Naive thymus-derived CD4-positive, alpha-beta T cell (primary cell): ENCODE results near the gene FAM89A. TPM values are rescaled to one million over a fixed set of nuclear protein-coding genes. Genes with fewer than 3 reads are reported as not detected.

Experiments
- ATAC-seq: fragments of 150-1000 bp; cut with Tn5 transposase; 2 replicates; pipeline ENCODE4 v1.10.0; 2021; ENCODE audit warnings: mild to moderate bottlenecking, moderate library complexity
- CTCF ChIA-PET: fragments of 350-600 bp; sonication (Branson Sonifier 250); formaldehyde crosslinking; loops from one replicate; lab custom pipeline; 2021; ENCODE audit warnings: antibody characterized with exemption; lab: Charles Lee
- POLR2A ChIA-PET: fragments of 350-600 bp; sonication (Branson Sonifier 250); formaldehyde crosslinking; loops from one replicate; lab custom pipeline; 2021; ENCODE audit warnings: antibody characterized with exemption, inconsistent platforms; lab: Charles Lee
- DNase-seq, 9 donors: peaks; one replicate each; pipeline versions ENCODE4 v3.0.0 to v3.0.0-alpha.2; 2020 to 2022; ENCODE audit warnings: mixed read lengths in 1 of 9
- H3K27ac ChIP-seq: one replicate; pipeline ENCODE4 v1.7.0; 2013; ENCODE audit warnings: mild to moderate bottlenecking, low read depth, low read length, moderate library complexity
- H3K27me3 ChIP-seq, 2 donors: one replicate each; pipeline ENCODE4 v1.7.0; 2013; ENCODE audit warnings: low read length in 2 of 2, mild to moderate bottlenecking in 2 of 2, moderate library complexity in 2 of 2; ENCODE audit not compliant: control insufficient read depth in 2 of 2, insufficient read depth in 2 of 2
- H3K36me3 ChIP-seq, 3 experiments: 1 replicate in 2 of 3; 2 replicates in 1 of 3; pipeline ENCODE4 v1.7.0; 2013; ENCODE audit warnings: low read length in 3 of 3, mild to moderate bottlenecking in 3 of 3, moderate library complexity in 1 of 3; ENCODE audit not compliant: insufficient read depth in 3 of 3, control insufficient read depth in 2 of 3
- H3K4me1 ChIP-seq, 2 donors: one replicate each; pipeline ENCODE4 v1.7.0; 2013; ENCODE audit warnings: low read length in 2 of 2, mild to moderate bottlenecking in 2 of 2, moderate library complexity in 1 of 2; ENCODE audit not compliant: control insufficient read depth in 2 of 2, insufficient read depth in 2 of 2
- H3K4me3 ChIP-seq: 2 replicates; pipeline ENCODE4 v1.7.0; 2013; ENCODE audit warnings: mild to moderate bottlenecking, low read length
- H3K9me3 ChIP-seq, 3 experiments: 1 replicate in 2 of 3; 2 replicates in 1 of 3; pipeline ENCODE4 v1.7.0; 2013; ENCODE audit warnings: low read length in 3 of 3; ENCODE audit not compliant: control insufficient read depth in 2 of 3
- H3K27ac Mint-ChIP-seq, 9 donors: one replicate each; pipeline ENCODE4 v1.8.0; 2020 to 2022; ENCODE audit warnings: mixed read lengths in 9 of 9, mild to moderate bottlenecking in 8 of 9, moderate library complexity in 5 of 9, inconsistent platforms in 2 of 9
- H3K27me3 Mint-ChIP-seq, 5 donors: one replicate each; pipeline ENCODE4 v1.8.0; 2021 to 2022; ENCODE audit warnings: mixed read lengths in 5 of 5, mild to moderate bottlenecking in 1 of 5
- H3K36me3 Mint-ChIP-seq, 5 donors: one replicate each; pipeline ENCODE4 v1.8.0; 2020 to 2022; ENCODE audit warnings: mixed read lengths in 5 of 5, mild to moderate bottlenecking in 3 of 5, inconsistent platforms in 1 of 5
- H3K4me1 Mint-ChIP-seq, 7 donors: one replicate each; pipeline ENCODE4 v1.8.0; 2020 to 2022; ENCODE audit warnings: mixed read lengths in 7 of 7, mild to moderate bottlenecking in 3 of 7, inconsistent platforms in 1 of 7
- H3K4me3 Mint-ChIP-seq, 10 donors: one replicate each; pipeline ENCODE4 v1.8.0; 2020 to 2022; ENCODE audit warnings: mild to moderate bottlenecking in 10 of 10, mixed read lengths in 10 of 10, moderate library complexity in 6 of 10, inconsistent platforms in 2 of 10
- H3K9me3 Mint-ChIP-seq, 11 donors: one replicate each; pipeline ENCODE4 v1.8.0; 2020 to 2022; ENCODE audit warnings: mixed read lengths in 11 of 11, mild to moderate bottlenecking in 4 of 11, inconsistent platforms in 1 of 11, moderate library complexity in 1 of 11
- intact Hi-C, 2 donors: fragments of 100-400 bp; cut with micrococcal nuclease; formaldehyde crosslinking; loops; one replicate each; pipeline ENCODE4 v1.15.1; 2023
- polyA plus RNA-seq, 2 donors: library from polyadenylated mRNA; unstranded; fragments of 300-500 nt; fragmentation: Illumina TruSeq; gene quantifications; one replicate each; pipeline ENCODE4 v1.2.3, GENCODE V29; 2021
- total RNA-seq, 6 experiments: library from RNA in 5 of 6; stranded (reverse) in 5 of 6; gene quantifications; 1 replicate in 5 of 6; 2 replicates in 1 of 6; pipeline ENCODE4 v1.2.3 and lab custom pipeline; 2021 to 2026

FAM89A gene
- total and polyA plus RNA-seq, 7 experiments from 2014 or later = 4.5 to 12.0 (median 9.0) TPM

- ChIA-PET POLR2A (no interaction called here), CTCF (interaction anchor here (0.6 kb wide), 1 partner anchor 547 kb away, joined by 3 read pairs; no protein-coding TSS in a partner anchor)
- H3K9me3 Mint-ChIP-seq = no peaks in the 10 kb centered on the region
Observed at GRCh38 chr1:231068762-231069161, 28.7 kb upstream of the FAM89A start.

DNA sequence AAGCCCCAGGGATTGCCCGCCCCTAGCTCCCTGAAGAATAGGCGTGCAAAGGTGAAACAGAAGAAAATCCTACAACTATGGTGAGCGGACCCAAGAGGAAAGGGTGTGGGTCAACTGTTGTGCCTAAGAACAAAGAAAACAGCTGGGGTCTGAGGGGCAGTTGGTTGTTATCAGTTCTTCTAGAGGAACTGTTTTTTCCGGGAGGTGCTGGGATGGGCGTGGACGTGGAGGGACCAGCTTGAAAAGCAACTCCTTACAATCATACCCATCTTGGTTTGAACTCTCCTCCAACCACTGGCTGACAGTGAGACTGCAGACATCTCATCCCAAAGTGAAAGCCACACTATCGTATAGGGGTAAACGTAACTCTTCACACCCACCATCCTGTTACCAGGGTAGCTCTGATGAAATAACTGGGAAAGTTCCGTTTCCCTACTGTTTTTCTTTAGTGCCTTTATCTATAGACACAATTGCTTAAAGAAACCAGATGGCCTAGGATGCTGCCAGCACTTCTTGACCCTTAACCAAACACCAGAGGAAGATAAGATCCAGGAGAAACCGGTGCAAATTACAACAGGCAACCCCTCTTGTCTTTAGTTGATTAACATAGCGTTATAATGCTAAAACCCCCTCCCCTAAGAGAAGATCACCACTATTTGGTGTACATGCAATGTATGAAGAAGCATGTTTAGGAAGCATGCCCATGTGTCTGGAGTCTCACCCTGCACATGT is 25.6 kb upstream of the FAM89A start:
- DNase-seq (no peak), ATAC-seq (no peak)
- intact Hi-C loops = no loop called here
- Histone ChIP-seq H3K4me1 (no peaks in the 10 kb centered on the region), H3K36me3 (no peaks in the 10 kb centered on the region), H3K4me3 (no peak overlapping the region), H3K27me3 (no peaks in the 10 kb centered on the region), H3K9me3 (no peaks in the 10 kb centered on the region), H3K27ac (no peak overlapping the region)
- Mint-ChIP-seq H3K27ac (no peak overlapping the region), H3K9me3 (no peaks in the 10 kb centered on the region), H3K27me3 (peaks cover 0 to 19% (median 6%) of the 10 kb centered on the region in 5 donors), H3K36me3 (no peaks in the 10 kb centered on the region), H3K4me3 (no peak overlapping the region), H3K4me1 (no peaks in the 10 kb centered on the region)
- ChIA-PET CTCF (interaction anchor here (0.6 kb wide), 1 partner anchor 1542 kb away, joined by 3 read pairs; no protein-coding TSS in a partner anchor), POLR2A (no interaction called here)

More at GRCh38 chr1:231068762-231069161, 28.7 kb upstream of the FAM89A start:
- DNase-seq (no peak), ATAC-seq (no peak)
- Mint-ChIP-seq H3K36me3 (no peaks in the 10 kb centered on the region), H3K27ac (no peak overlapping the region), H3K4me3 (no peak overlapping the region), H3K27me3 (peaks cover 0 to 13% (median 6%) of the 10 kb centered on the region in 5 donors), H3K4me1 (peaks cover 0 to 2% (median 0%) of the 10 kb centered on the region in 7 donors)
- no peaks in the 10 kb centered on the region for H3K27me3 ChIP-seq
- H3K4me1 ChIP-seq = no peaks in the 10 kb centered on the region
- H3K27ac ChIP-seq = no peak overlapping the region
- H3K4me3 ChIP-seq = no peak overlapping the region
- H3K9me3 ChIP-seq = no peaks in the 10 kb centered on the region
- intact Hi-C loops = no loop called here
- H3K36me3 ChIP-seq = no peaks in the 10 kb centered on the region

DNA sequence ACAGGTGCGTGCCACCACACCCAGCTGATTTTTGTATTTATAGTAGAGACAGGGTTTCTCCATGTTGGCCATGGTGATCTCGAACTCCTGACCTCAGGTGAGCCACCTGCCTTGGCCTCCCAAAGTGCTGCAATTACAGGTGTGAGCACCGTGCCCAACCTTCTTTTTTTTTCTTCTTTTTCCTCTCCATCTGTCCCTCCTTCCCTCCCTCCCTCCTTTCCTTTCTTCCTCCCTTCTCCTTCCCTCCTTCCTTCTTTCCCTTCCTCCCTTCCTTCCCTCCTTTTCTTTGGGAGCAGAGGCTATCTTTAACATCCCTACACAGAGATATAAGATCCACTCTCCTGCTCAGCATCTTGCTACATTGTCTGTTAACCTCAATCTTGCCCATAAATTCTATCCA is 24.4 kb upstream of the FAM89A start:
- POLR2A ChIA-PET = interaction anchor here (0.7 kb wide), 1 partner anchor 859 kb away, joined by 3 read pairs; no protein-coding TSS in a partner anchor
- Histone ChIP-seq H3K4me1 (no peaks in the 10 kb centered on the region), H3K36me3 (no peaks in the 10 kb centered on the region), H3K27ac (no peak overlapping the region), H3K27me3 (no peaks in the 10 kb centered on the region), H3K9me3 (no peaks in the 10 kb centered on the region), H3K4me3 (no peak overlapping the region)
- H3K27me3 Mint-ChIP-seq = peaks cover 0 to 24% (median 6%) of the 10 kb centered on the region in 5 donors
- no peak overlapping the region for H3K27ac Mint-ChIP-seq
- ATAC-seq (no peak), DNase-seq (no peak)
- H3K4me1 Mint-ChIP-seq = no peaks in the 10 kb centered on the region
- no peaks in the 10 kb centered on the region for H3K36me3 Mint-ChIP-seq
- CTCF ChIA-PET = no interaction called here
- no peak overlapping the region for H3K4me3 Mint-ChIP-seq
- intact Hi-C loops = no loop called here
- no peaks in the 10 kb centered on the region for H3K9me3 Mint-ChIP-seq

GRCh38 chr1:231063331-231063730 is 23.3 kb upstream of the FAM89A start:
- Histone ChIP-seq H3K36me3 (no peaks in the 10 kb centered on the region), H3K27me3 (no peaks in the 10 kb centered on the region), H3K27ac (no peak overlapping the region), H3K4me3 (no peak overlapping the region), H3K4me1 (no peaks in the 10 kb centered on the region), H3K9me3 (no peaks in the 10 kb centered on the region)
- Mint-ChIP-seq H3K9me3 (no peaks in the 10 kb centered on the region), H3K36me3 (no peaks in the 10 kb centered on the region), H3K27me3 (peaks cover 0 to 28% (median 6%) of the 10 kb centered on the region in 5 donors), H3K4me3 (no peak overlapping the region), H3K4me1 (no peaks in the 10 kb centered on the region), H3K27ac (no peak overlapping the region)
- ATAC-seq = no peak
- intact Hi-C loops = no loop called here
- POLR2A ChIA-PET = no interaction called here
- CTCF ChIA-PET = no interaction called here
- no peak for DNase-seq

GRCh38 chr1:231062500-231063270 is 22.6 kb upstream of the FAM89A start:
- intact Hi-C loops = no loop called here
- no peak overlapping the region for H3K4me3 ChIP-seq
- ATAC-seq (no peak), DNase-seq (no peak)
- H3K27me3 ChIP-seq = no peaks in the 10 kb centered on the region
- Mint-ChIP-seq H3K9me3 (no peaks in the 10 kb centered on the region), H3K27me3 (peaks cover 0 to 30% (median 6%) of the 10 kb centered on the region in 5 donors), H3K4me1 (no peaks in the 10 kb centered on the region), H3K36me3 (no peaks in the 10 kb centered on the region), H3K4me3 (no peak overlapping the region), H3K27ac (no peak overlapping the region)
- H3K36me3 ChIP-seq = no peaks in the 10 kb centered on the region
- no peaks in the 10 kb centered on the region for H3K9me3 ChIP-seq
- POLR2A ChIA-PET = no interaction called here
- H3K27ac ChIP-seq = no peak overlapping the region
- CTCF ChIA-PET = no interaction called here
- no peaks in the 10 kb centered on the region for H3K4me1 ChIP-seq

- POLR2A ChIA-PET = no interaction called here
- Mint-ChIP-seq H3K27ac (no peak overlapping the region), H3K9me3 (no peaks in the 10 kb centered on the region), H3K4me1 (peaks cover 0 to 4% (median 0%) of the 10 kb centered on the region in 7 donors), H3K36me3 (no peaks in the 10 kb centered on the region), H3K27me3 (peaks cover 0 to 25% (median 6%) of the 10 kb centered on the region in 5 donors), H3K4me3 (no peak overlapping the region)
- DNase-seq (no peak), ATAC-seq (no peak)
- H3K36me3 ChIP-seq = no peaks in the 10 kb centered on the region
- no peak overlapping the region for H3K4me3 ChIP-seq
- CTCF ChIA-PET = no interaction called here
- H3K27me3 ChIP-seq = no peaks in the 10 kb centered on the region
- intact Hi-C loops = no loop called here
- no peaks in the 10 kb centered on the region for H3K9me3 ChIP-seq
- no peak overlapping the region for H3K27ac ChIP-seq
- no peaks in the 10 kb centered on the region for H3K4me1 ChIP-seq
Observed at GRCh38 chr1:231059566-231060193, 19.6 kb upstream of the FAM89A start.
